WTC11 (cell line): ENCODE measurements around the gene SPATA45. TPM values are rescaled to one million over a fixed set of nuclear protein-coding genes. Genes with fewer than 3 reads are reported as not detected.
"Not testable (repeated sequence)": the region's sequence is repeated elsewhere in the genome, so short reads cannot be mapped to it uniquely, and the experiment has no call there.

ENCODE experiments used
- ATAC-seq: fragments of 200-7000 bp; cut with Tn5 transposase; 2 replicates; pipeline ENCODE4 v1.10.0; 2021; ENCODE audit warnings: mild to moderate bottlenecking, moderate library complexity
- CTCF ChIA-PET: fragments of 300-600 bp; sonication (Branson Sonifier 250); formaldehyde crosslinking; loops from one replicate; lab custom pipeline; 2021; ENCODE audit warnings: antibody characterized with exemption; lab: Charles Lee
- POLR2A ChIA-PET: fragments of 350-600 bp; sonication (Branson Sonifier 250); formaldehyde crosslinking; loops from one replicate; lab custom pipeline; 2021; ENCODE audit warnings: antibody characterized with exemption; lab: Charles Lee
- DNase-seq: peaks from one replicate; pipeline ENCODE4 v3.0.0; 2021; ENCODE audit warnings: low spot score
- H3K27ac Mint-ChIP-seq: 2 replicates; pipeline ENCODE4 v1.8.0; 2021; ENCODE audit warnings: mixed read lengths
- H3K27me3 Mint-ChIP-seq: 2 replicates; pipeline ENCODE4 v1.8.0; 2021; ENCODE audit warnings: low read depth, mild to moderate bottlenecking, moderate library complexity, mixed read lengths
- H3K36me3 Mint-ChIP-seq: 2 replicates; pipeline ENCODE4 v1.8.0; 2021; ENCODE audit warnings: mixed read lengths
- H3K4me1 Mint-ChIP-seq: 2 replicates; pipeline ENCODE4 v1.8.0; 2022; ENCODE audit warnings: mixed read lengths
- H3K4me3 Mint-ChIP-seq: 2 replicates; pipeline ENCODE4 v1.8.0; 2021; ENCODE audit warnings: mild to moderate bottlenecking, moderate library complexity, mixed read lengths
- H3K9me3 Mint-ChIP-seq: 2 replicates; pipeline ENCODE4 v1.8.0; 2021; ENCODE audit warnings: mixed read lengths
- ATF2 ChIP-seq: sonication (generic); formaldehyde crosslinking; IDR thresholded peaks from 2 replicates; pipeline ENCODE4 v1.8.1; 2022; ENCODE audit warnings: low read depth, missing genetic modification reagents, borderline replicate concordance
- E2F5 ChIP-seq: sonication (generic); formaldehyde crosslinking; IDR thresholded peaks from 2 replicates; pipeline ENCODE4 v1.8.1; 2022; ENCODE audit warnings: mild to moderate bottlenecking, moderate library complexity, missing genetic modification reagents
- ELF4 ChIP-seq: sonication (generic); formaldehyde crosslinking; IDR thresholded peaks from 2 replicates; pipeline ENCODE4 v1.8.1; 2022; ENCODE audit warnings: low read depth, mild to moderate bottlenecking, moderate library complexity, missing genetic modification reagents
- EMX1 ChIP-seq: fragments of 250-450 bp; sonication (Bioruptor Pico); IDR thresholded peaks from 2 replicates; pipeline ENCODE4 v1.8.0; 2021; ENCODE audit warnings: mild to moderate bottlenecking
- FOXK1 ChIP-seq: sonication (generic); formaldehyde crosslinking; IDR thresholded peaks from 2 replicates; pipeline ENCODE4 v1.8.0; 2022; ENCODE audit warnings: mild to moderate bottlenecking, moderate library complexity, missing genetic modification reagents
- JAZF1 ChIP-seq: fragments of 250-450 bp; sonication (Bioruptor Pico); IDR thresholded peaks from 2 replicates; pipeline ENCODE4 v1.9.0; 2021; ENCODE audit warnings: moderate library complexity, mild to moderate bottlenecking, inconsistent platforms
- NR1H2 ChIP-seq: sonication (generic); formaldehyde crosslinking; IDR thresholded peaks from 2 replicates; pipeline ENCODE4 v1.9.0; 2021; ENCODE audit warnings: mild to moderate bottlenecking, moderate library complexity, missing genetic modification reagents
- PRDM15 ChIP-seq: sonication (generic); formaldehyde crosslinking; IDR thresholded peaks from 2 replicates; pipeline ENCODE4 v1.8.0; 2022; ENCODE audit warnings: missing genetic modification reagents
- PRRX2 ChIP-seq: fragments of 250-450 bp; sonication (Bioruptor Pico); IDR thresholded peaks from 2 replicates; pipeline ENCODE4 v1.8.0; 2021; ENCODE audit warnings: mild to moderate bottlenecking
- SMAD4 ChIP-seq: sonication (generic); formaldehyde crosslinking; IDR thresholded peaks from 2 replicates; pipeline ENCODE4 v1.8.0; 2022; ENCODE audit warnings: mild to moderate bottlenecking, missing genetic modification reagents
- TEAD1 ChIP-seq: sonication (generic); formaldehyde crosslinking; IDR thresholded peaks from 2 replicates; pipeline ENCODE4 v1.8.0; 2022; ENCODE audit warnings: mild to moderate bottlenecking, missing genetic modification reagents
- TP53 ChIP-seq: sonication (generic); formaldehyde crosslinking; IDR thresholded peaks from 2 replicates; pipeline ENCODE4 v1.8.1; 2023; ENCODE audit warnings: mild to moderate bottlenecking, missing genetic modification reagents
- ZNF317 ChIP-seq: sonication (generic); formaldehyde crosslinking; IDR thresholded peaks from 2 replicates; pipeline ENCODE4 v1.8.1; 2023; ENCODE audit warnings: low read depth, mild to moderate bottlenecking, moderate library complexity, missing genetic modification reagents, borderline replicate concordance
- ZNF671 ChIP-seq: fragments of 250-450 bp; sonication (Bioruptor Pico); IDR thresholded peaks from 2 replicates; pipeline ENCODE4 v1.8.0; 2021; ENCODE audit warnings: mild to moderate bottlenecking
- total RNA-seq: library from RNA; stranded (reverse); gene quantifications from 3 replicates; pipeline ENCODE4 v1.2.3, GENCODE V29; 2021
- TF ChIP-seq, protein P1 (sequence below): sonication (generic); formaldehyde crosslinking; IDR thresholded peaks from 2 replicates; pipeline ENCODE4 v1.8.0; 2023; ENCODE audit warnings: missing genetic modification reagents
- TF ChIP-seq, protein P2 (sequence below): sonication (generic); formaldehyde crosslinking; IDR thresholded peaks from 2 replicates; pipeline ENCODE4 v1.8.1; 2023; ENCODE audit warnings: mild to moderate bottlenecking, missing genetic modification reagents
- TF ChIP-seq, protein P3 (sequence below): sonication (generic); formaldehyde crosslinking; IDR thresholded peaks from 2 replicates; pipeline ENCODE4 v1.8.1; 2022; ENCODE audit warnings: low read depth, mild to moderate bottlenecking, moderate library complexity, missing genetic modification reagents, borderline replicate concordance

The SPATA45 gene
- total RNA-seq, 1 experiment from 2014 or later: 0.90 TPM

DNA sequence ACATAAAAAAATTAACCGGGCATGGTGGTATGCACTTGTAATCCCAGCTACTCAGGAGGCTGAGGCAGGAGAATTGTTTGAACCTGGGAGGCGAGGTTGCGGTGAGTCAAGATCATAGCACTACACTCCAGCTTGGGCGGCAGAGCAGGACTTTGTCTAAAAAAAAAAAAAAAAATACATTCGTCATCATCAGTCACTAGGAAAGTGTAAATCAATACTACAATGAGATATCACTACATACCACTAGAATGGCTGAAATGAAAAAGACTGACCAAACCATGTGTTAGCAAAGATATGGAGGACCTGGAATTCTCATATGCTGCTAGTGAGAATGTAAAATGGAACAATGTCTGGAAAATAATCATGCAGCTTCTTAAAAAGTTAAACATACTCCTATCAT lies 9.3 kb downstream of the SPATA45 start (continued):
- TF ChIP-seq ATF2 (CRISPR knock-in tag) (no peak), PRRX2 (CRISPR knock-in tag) (no peak), SMAD4 (CRISPR knock-in tag) (no peak), TEAD1 (CRISPR knock-in tag) (no peak), ZNF671 (CRISPR knock-in tag) (no peak), JAZF1 (CRISPR knock-in tag) (no peak), E2F5 (CRISPR knock-in tag) (no peak)

DNA sequence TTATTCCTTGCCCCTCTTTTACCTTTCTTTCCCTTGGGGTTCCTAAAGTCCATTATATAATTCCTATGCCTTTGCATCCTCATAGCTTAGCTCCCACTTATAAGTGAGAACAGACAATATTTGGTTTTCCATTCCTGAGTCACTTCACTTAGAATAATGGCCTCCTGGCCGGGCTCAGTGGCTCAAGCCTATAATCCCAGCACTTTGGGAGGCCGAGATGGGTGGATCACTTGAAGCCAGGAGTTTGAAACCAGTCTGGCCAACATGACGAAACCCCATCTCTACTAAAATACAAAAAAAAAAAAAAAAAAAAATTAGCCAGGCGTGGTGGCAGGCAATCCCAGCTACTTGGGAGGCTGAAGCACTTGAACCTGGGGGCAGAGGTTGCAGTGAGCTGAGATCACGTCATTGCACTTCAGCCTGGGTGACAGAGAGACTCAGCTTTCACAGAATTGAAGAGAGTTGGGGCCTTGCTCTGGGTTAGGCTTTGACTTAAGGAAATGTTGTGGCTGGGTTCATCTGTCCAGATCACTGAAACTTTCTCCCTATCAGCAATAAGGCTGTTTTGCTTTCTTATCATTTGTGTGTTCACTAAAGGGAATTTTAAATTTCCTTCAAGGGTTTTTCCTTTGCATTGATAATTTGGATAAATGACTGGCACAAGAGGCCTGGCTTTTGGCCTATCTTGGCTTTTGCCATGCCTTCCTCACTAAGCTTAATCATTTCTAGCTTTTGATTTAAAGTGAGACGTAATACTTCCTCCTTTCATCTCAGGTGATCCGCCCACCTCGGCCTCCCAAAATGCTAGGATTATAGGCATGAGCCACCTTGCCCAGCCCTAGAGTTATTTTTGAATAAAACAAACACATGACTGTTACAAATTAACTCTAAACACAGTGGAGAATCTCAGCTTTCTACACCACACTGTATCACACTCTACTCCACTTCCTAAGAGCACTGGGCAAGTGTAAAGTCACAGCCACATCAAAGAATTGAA lies 13.9 kb downstream of the SPATA45 start:
- CTCF ChIA-PET: interaction anchor here (0.7 to 1.7 kb wide), 3 partner anchors 14 to 376 kb away, joined by 3 to 9 read pairs (median 4); no protein-coding TSS in a partner anchor
- ATAC-seq, POLR2A ChIA-PET, H3K27me3 Mint-ChIP-seq, H3K36me3 Mint-ChIP-seq, H3K9me3 Mint-ChIP-seq, H3K4me3 Mint-ChIP-seq, H3K4me1 Mint-ChIP-seq, H3K27ac Mint-ChIP-seq, DNase-seq: not testable (repeated sequence)

DNA sequence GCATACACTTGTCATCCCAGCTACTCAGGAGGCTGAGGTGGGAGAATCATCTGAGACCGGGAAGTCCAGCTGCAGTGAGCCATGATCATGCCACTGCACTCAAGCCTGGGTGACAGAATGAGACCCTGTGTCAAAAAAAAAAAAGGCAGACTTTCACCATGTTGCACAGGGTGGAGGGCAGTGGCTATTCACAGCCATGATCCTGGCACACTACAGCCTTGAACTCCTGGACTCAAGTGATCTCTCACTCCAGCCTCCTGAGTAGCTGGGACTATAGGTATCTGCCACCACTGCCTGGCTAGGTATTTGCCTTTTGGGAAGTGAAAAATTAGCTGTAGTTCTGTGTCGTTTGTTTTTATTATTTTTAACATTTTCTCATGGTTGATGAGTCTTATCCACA lies 19.1 kb downstream of the SPATA45 start:
- TF ChIP-seq, protein P1, sequence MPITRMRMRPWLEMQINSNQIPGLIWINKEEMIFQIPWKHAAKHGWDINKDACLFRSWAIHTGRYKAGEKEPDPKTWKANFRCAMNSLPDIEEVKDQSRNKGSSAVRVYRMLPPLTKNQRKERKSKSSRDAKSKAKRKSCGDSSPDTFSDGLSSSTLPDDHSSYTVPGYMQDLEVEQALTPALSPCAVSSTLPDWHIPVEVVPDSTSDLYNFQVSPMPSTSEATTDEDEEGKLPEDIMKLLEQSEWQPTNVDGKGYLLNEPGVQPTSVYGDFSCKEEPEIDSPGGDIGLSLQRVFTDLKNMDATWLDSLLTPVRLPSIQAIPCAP (CRISPR knock-in tag): no peak
- TF ChIP-seq, protein P2, sequence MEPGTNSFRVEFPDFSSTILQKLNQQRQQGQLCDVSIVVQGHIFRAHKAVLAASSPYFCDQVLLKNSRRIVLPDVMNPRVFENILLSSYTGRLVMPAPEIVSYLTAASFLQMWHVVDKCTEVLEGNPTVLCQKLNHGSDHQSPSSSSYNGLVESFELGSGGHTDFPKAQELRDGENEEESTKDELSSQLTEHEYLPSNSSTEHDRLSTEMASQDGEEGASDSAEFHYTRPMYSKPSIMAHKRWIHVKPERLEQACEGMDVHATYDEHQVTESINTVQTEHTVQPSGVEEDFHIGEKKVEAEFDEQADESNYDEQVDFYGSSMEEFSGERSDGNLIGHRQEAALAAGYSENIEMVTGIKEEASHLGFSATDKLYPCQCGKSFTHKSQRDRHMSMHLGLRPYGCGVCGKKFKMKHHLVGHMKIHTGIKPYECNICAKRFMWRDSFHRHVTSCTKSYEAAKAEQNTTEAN: no peak
- TF ChIP-seq ZNF317 (CRISPR knock-in tag) (no peak), ELF4 (CRISPR knock-in tag) (no peak)
- DNase-seq (no peak), ATAC-seq (no peak)
- H3K4me1 Mint-ChIP-seq: 0 out of 2 replicates have a peak, but pooled peaks cover 2% of the 10 kb centered on the region
- peaks cover 10% of the 10 kb centered on the region for H3K27me3 Mint-ChIP-seq
- peaks cover 27% of the 10 kb centered on the region for H3K36me3 Mint-ChIP-seq
- H3K4me3 Mint-ChIP-seq: no peak overlapping the region
- H3K27ac Mint-ChIP-seq: no peak overlapping the region
- POLR2A ChIA-PET: interaction anchor here (0.9 kb wide), 1 partner anchor 29 kb away, joined by 3 read pairs; the partner anchor contains the start of gene FLVCR1
- CTCF ChIA-PET: no interaction called here
- peaks cover 33% of the 10 kb centered on the region for H3K9me3 Mint-ChIP-seq

DNA sequence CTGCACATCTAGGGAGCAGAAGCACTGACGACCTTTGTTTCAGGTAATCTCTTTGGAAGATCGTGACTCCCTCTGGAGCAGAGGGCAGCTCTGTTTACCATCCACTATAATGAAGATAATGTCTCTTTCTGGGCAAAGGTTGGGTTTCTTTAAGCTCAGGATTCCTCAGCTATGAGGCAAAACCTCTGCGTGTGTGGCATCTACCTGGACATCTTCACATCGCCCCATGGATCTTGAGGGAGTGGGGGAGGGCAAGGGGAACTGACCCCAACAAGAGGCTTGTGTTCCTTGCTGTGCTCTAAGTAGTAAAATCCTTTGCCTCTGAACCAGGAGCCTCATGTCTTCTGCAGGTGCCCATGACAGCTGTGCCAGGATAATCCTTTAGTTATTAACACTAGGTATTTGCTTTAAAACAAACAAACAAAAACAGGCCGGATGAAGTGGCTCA lies 19.6 kb downstream of the SPATA45 start:
- no peak overlapping the region for H3K4me3 Mint-ChIP-seq
- ChIA-PET POLR2A (interaction anchor here (0.9 kb wide), 1 partner anchor 30 kb away, joined by 3 read pairs; the partner anchor contains the start of gene FLVCR1), CTCF (interaction anchor here (1.2 kb wide), 1 partner anchor 13 kb away, joined by 5 read pairs; no protein-coding TSS in a partner anchor)
- H3K4me1 Mint-ChIP-seq: 0 out of 2 replicates have a peak, but pooled peaks cover 2% of the 10 kb centered on the region
- peaks cover 33% of the 10 kb centered on the region for H3K9me3 Mint-ChIP-seq
- H3K36me3 Mint-ChIP-seq: peaks cover 27% of the 10 kb centered on the region
- DNase-seq (no peak), ATAC-seq (no peak)
- H3K27ac Mint-ChIP-seq: no peak overlapping the region
- peaks cover 10% of the 10 kb centered on the region for H3K27me3 Mint-ChIP-seq
- TF ChIP-seq FOXK1 (CRISPR knock-in tag) (no peak), NR1H2 (no peak), EMX1 (CRISPR knock-in tag) (no peak), ZNF671 (CRISPR knock-in tag) (no peak), TP53 (no peak), PRDM15 (CRISPR knock-in tag) (no peak)
- TF ChIP-seq, protein P2: no peak
- TF ChIP-seq, protein P3, sequence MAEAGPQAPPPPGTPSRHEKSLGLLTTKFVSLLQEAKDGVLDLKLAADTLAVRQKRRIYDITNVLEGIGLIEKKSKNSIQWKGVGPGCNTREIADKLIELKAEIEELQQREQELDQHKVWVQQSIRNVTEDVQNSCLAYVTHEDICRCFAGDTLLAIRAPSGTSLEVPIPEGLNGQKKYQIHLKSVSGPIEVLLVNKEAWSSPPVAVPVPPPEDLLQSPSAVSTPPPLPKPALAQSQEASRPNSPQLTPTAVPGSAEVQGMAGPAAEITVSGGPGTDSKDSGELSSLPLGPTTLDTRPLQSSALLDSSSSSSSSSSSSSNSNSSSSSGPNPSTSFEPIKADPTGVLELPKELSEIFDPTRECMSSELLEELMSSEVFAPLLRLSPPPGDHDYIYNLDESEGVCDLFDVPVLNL (CRISPR knock-in tag): no peak
